Uterus (tissue), 4 donors: Measurements from ENCODE around the gene ZNF791. TPM values are rescaled to one million over a fixed set of nuclear protein-coding genes. Genes with fewer than 3 reads are reported as not detected.

ENCODE experiments used
- DNase-seq, 2 donors: peaks; one replicate each; pipeline ENCODE4 v3.0.0-alpha.2; 2019 to 2020
- H3K27ac ChIP-seq, 2 donors: fragments of 200-600 bp; sonication (generic); 1 replicate in 1 of 2; 2 replicates in 1 of 2; pipeline ENCODE4 v1.5.1; 2016 to 2018
- H3K27me3 ChIP-seq, 2 donors: fragments of 200-600 bp; sonication (generic); one replicate each; pipeline ENCODE4 v1.5.1; 2018 to 2019; ENCODE audit warnings: control low read depth in 1 of 2
- H3K36me3 ChIP-seq, 2 donors: fragments of 200-600 bp; sonication (generic); one replicate each; pipeline ENCODE4 v1.5.1; 2019; ENCODE audit warnings: control low read depth in 1 of 2
- H3K4me1 ChIP-seq, 2 donors: fragments of 200-600 bp; sonication (generic); one replicate each; pipeline ENCODE4 v1.5.1; 2018 to 2019; ENCODE audit warnings: control low read depth in 1 of 2
- H3K4me3 ChIP-seq, 2 donors: fragments of 200-600 bp; sonication (generic); 1 replicate in 1 of 2; 2 replicates in 1 of 2; pipeline ENCODE4 v1.5.1; 2018 to 2019; ENCODE audit warnings: mild to moderate bottlenecking in 1 of 2
- H3K9me3 ChIP-seq, 2 donors: fragments of 200-600 bp; sonication (generic); one replicate each; pipeline ENCODE4 v1.5.1; 2019; ENCODE audit warnings: control low read depth in 1 of 2
- POLR2A ChIP-seq, 2 donors: fragments of 450-650 bp; IDR thresholded peaks; one replicate each; pipeline ENCODE4 v1.6.1; 2016; ENCODE audit warnings: antibody characterized with exemption in 2 of 2, mild to moderate bottlenecking in 1 of 2, moderate library complexity in 1 of 2
- intact Hi-C: fragments of 100-400 bp; cut with DNase I; formaldehyde crosslinking; loops from one replicate; pipeline ENCODE4 v1.15.1; 2023; ENCODE audit warnings: low total_unique reads
- total RNA-seq, 4 donors: library from RNA; depleted of rRNA in 3 of 4; stranded (reverse); fragments of >200 nt in 3 of 4; gene quantifications; one replicate each; pipeline versions ENCODE4 v1.1.0 to v1.2.4, GENCODE V29; 2014 to 2023
- TF ChIP-seq, protein P1 (sequence below), 4 experiments: fragments of 200-600 bp in 2 of 4; fragments of 450-650 bp in 2 of 4; sonication (generic) in 2 of 4; IDR thresholded peaks; one replicate each; pipeline ENCODE4 v1.5.1; 2016 to 2019; ENCODE audit warnings: antibody characterized with exemption in 4 of 4, mild to moderate bottlenecking in 2 of 4, moderate library complexity in 1 of 4
- donor health status: DM: yes; HTN: yes; CAD: no.

Gene ZNF791
- total RNA-seq, 4 donors from 2014 or later: 22.9 to 67.9 (median 37.1) TPM

DNA sequence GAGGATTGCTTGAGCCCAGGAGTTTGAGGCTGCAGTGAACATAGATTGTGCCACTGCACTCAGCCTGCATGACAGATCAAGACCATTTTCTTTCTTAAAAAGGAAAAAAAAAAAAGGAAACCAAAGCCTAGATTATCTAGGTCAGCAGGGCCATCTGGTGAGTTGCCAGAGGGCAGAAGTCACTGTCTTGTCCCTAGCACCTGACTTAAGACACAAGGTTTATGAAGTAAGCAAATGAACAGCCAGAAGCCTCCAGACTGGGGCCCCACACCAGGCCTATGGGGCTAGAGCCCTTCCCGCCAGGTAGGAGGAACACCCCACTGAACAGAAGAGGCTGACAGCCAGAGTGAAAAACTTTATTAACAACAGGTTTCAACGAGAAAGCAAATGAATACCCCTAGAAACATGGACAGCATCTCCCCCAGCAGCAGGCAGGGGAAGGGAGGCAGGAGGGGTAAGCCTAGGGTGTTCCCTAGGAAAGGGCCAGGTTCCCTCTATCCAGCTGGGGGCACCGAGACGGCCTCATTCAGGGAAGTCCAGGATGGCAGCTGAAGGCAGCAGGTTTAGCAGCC is 57.1 kb downstream of the ZNF791 start:
- H3K36me3 ChIP-seq: no peaks in the 10 kb centered on the region
- no peak for TF ChIP-seq POLR2A (IDR thresholded peaks at IDR 0.05)
- TF ChIP-seq, protein P1, sequence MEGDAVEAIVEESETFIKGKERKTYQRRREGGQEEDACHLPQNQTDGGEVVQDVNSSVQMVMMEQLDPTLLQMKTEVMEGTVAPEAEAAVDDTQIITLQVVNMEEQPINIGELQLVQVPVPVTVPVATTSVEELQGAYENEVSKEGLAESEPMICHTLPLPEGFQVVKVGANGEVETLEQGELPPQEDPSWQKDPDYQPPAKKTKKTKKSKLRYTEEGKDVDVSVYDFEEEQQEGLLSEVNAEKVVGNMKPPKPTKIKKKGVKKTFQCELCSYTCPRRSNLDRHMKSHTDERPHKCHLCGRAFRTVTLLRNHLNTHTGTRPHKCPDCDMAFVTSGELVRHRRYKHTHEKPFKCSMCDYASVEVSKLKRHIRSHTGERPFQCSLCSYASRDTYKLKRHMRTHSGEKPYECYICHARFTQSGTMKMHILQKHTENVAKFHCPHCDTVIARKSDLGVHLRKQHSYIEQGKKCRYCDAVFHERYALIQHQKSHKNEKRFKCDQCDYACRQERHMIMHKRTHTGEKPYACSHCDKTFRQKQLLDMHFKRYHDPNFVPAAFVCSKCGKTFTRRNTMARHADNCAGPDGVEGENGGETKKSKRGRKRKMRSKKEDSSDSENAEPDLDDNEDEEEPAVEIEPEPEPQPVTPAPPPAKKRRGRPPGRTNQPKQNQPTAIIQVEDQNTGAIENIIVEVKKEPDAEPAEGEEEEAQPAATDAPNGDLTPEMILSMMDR (IDR thresholded peaks at IDR 0.05): no peak
- no peak overlapping the region for H3K27ac ChIP-seq
- peaks cover 11 to 14% of the 10 kb centered on the region in 2 donors for H3K4me1 ChIP-seq
- H3K9me3 ChIP-seq: no peaks in the 10 kb centered on the region
- H3K4me3 ChIP-seq: peak overlapping the region in 1 of 2 donors; percentile 64
- intact Hi-C loops: no loop called here
- DNase-seq: no peak
- H3K27me3 ChIP-seq: no peaks in the 10 kb centered on the region

DNA sequence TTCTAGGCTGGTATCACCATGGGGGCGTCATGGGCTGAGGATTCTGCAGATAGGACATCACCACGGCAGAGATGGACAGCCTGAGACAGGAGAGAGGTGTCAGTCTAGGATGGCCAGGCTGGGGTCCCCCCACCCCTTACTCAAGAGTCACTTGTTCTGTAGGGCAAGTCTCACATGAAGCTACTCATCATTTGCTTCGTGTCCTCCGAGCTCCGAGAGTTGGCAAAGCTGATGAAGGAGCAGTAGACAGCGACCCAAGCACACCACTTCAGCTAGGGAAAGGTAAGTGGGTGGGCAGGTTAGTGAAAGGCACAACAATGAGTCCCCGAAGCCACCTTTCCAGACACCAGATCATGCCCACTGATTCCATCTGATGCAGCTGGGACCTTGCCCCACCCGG is 57.6 kb downstream of the ZNF791 start:
- DNase-seq: no peak
- H3K4me3 ChIP-seq: peak overlapping the region; percentile 64 to 98
- H3K9me3 ChIP-seq: no peaks in the 10 kb centered on the region
- intact Hi-C loops: no loop called here
- peak overlapping the region; percentile 95 to 99 for H3K27ac ChIP-seq
- H3K36me3 ChIP-seq: no peaks in the 10 kb centered on the region
- TF ChIP-seq, protein P1 (IDR thresholded peaks at IDR 0.05): no peak
- TF ChIP-seq POLR2A (IDR thresholded peaks at IDR 0.05): no peak
- H3K27me3 ChIP-seq: no peaks in the 10 kb centered on the region
- peaks cover 11 to 14% of the 10 kb centered on the region in 2 donors for H3K4me1 ChIP-seq

DNA sequence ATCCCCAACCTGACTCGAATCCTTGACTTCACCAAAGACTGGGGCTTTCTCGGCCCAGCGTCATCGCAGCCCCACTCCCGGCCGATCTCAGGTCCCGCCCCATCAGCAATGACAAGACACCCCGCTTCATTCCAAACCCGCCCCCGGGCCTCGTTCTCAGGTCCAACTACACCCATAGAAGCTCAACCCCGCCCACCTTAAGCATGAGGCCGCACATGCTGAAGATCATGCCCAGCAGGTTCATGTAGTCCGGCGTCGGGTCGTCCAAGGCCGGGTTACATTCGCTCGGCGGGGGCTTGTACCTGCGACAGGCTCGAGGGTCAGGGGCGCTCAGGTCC is 58.2 kb downstream of the ZNF791 start:
- intact Hi-C loops: no loop called here
- TF ChIP-seq POLR2A (IDR thresholded peaks at IDR 0.05): no peak
- TF ChIP-seq, protein P1 (IDR thresholded peaks at IDR 0.05): no peak
- Histone ChIP-seq H3K4me1 (peaks cover 11 to 14% of the 10 kb centered on the region in 2 donors), H3K27ac (peak overlapping the region; percentile 95 to 99), H3K27me3 (no peaks in the 10 kb centered on the region), H3K36me3 (no peaks in the 10 kb centered on the region), H3K4me3 (peak overlapping the region; percentile 64 to 98), H3K9me3 (no peaks in the 10 kb centered on the region)
- peak; percentile 47 to 54 for DNase-seq

DNA sequence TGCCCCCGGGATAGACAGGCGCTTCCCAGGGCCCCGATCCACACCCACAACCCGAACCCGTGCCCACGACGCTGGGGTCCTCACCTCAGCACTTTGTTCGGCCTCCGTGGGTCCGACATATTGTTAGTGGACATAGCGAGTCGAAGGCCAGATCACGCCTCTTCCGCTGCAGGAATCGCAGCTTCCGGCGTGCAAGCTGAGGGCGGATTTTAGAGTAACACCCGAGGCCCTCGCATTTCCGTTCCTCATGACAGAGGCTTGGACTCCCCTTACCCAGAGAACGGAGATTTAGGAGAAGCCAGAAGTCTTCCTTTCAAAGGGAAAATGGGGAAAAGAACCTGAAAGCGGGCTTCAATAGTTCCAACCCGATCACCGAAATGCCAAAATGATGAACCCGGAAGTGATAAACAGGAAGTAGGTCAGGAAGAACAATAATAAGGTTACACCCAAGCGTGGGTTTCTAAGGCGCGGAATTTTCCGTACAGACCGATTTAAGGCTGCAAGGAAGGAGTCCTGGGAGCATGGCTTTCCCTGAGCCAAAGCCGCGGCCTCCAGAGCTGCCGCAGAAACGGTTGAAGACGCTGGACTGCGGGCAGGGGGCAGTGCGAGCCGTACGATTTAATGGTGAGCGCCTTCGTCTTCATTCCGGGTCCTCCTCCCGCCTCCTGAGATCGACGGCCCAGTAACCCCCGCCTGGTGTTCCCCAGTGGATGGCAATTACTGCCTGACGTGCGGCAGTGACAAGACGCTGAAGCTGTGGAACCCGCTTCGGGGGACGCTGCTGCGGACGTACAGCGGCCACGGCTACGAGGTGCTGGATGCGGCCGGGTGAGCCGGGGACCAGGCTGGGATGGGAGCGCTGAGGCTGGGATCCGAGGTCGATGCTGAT is 58.8 kb downstream of the ZNF791 start:
- intact Hi-C loops: no loop called here

More for the DNA sequence above, 58.8 kb downstream of the ZNF791 start:
- DNase-seq: peak; percentile 72 to 78
- Histone ChIP-seq H3K4me1 (peaks cover 11 to 14% of the 10 kb centered on the region in 2 donors), H3K27ac (peak overlapping the region; percentile 95 to 99), H3K9me3 (no peaks in the 10 kb centered on the region), H3K27me3 (no peaks in the 10 kb centered on the region), H3K4me3 (peak overlapping the region; percentile 64 to 98), H3K36me3 (no peaks in the 10 kb centered on the region)
- TF ChIP-seq, protein P1 (IDR thresholded peaks at IDR 0.05): peak in 1 of 4 experiments; percentile 6
- TF ChIP-seq POLR2A (IDR thresholded peaks at IDR 0.05): peak in 1 of 2 donors; percentile 27
